Activated B cell treated with CpG ODN at 0.5 μM for 24 hours (primary cell): ENCODE measurements around the gene ADCK1. TPM values are rescaled to one million over a fixed set of nuclear protein-coding genes. Genes with fewer than 3 reads are reported as not detected.

Experiments used
- ATAC-seq: fragments of 200-7000 bp; cut with Tn5 transposase; one replicate; pipeline ENCODE4 v1.10.0; 2021; ENCODE audit warnings: low read depth, mild to moderate bottlenecking, moderate library complexity
- CTCF ChIA-PET: fragments of 350-600 bp; sonication (Branson Sonifier 250); formaldehyde crosslinking; loops from one replicate; lab custom pipeline; 2021; ENCODE audit warnings: antibody characterized with exemption; lab: Charles Lee
- POLR2A ChIA-PET: fragments of 350-600 bp; sonication (Branson Sonifier 250); formaldehyde crosslinking; loops from one replicate; lab custom pipeline; 2021; ENCODE audit warnings: antibody characterized with exemption; lab: Charles Lee
- DNase-seq: peaks from one replicate; pipeline ENCODE4 v3.0.0; 2022
- H3K27ac Mint-ChIP-seq: one replicate; pipeline ENCODE4 v1.8.0; 2020; ENCODE audit warnings: mixed read lengths
- H3K27me3 Mint-ChIP-seq: one replicate; pipeline ENCODE4 v1.8.0; 2021; ENCODE audit warnings: mixed read lengths
- H3K36me3 Mint-ChIP-seq: one replicate; pipeline ENCODE4 v1.8.0; 2021; ENCODE audit warnings: low read depth, mixed read lengths
- H3K4me1 Mint-ChIP-seq: one replicate; pipeline ENCODE4 v1.8.0; 2021; ENCODE audit warnings: mixed read lengths
- H3K4me3 Mint-ChIP-seq: one replicate; pipeline ENCODE4 v1.8.0; 2020; ENCODE audit warnings: mild to moderate bottlenecking, mixed read lengths
- H3K9me3 Mint-ChIP-seq: one replicate; pipeline ENCODE4 v1.8.0; 2020; ENCODE audit warnings: mixed read lengths
- intact Hi-C: fragments of 100-400 bp; cut with micrococcal nuclease; formaldehyde crosslinking; loops from one replicate; pipeline ENCODE4 v1.15.1; 2024
- total RNA-seq: library from RNA; stranded (reverse); gene quantifications from 2 replicates; pipeline ENCODE4 v1.2.3, GENCODE V29; 2022
- TF ChIP-seq, protein P1 (sequence below): fragments of 200-600 bp; IDR thresholded peaks from one replicate; pipeline ENCODE4 v1.8.0; 2022; ENCODE audit warnings: antibody characterized with exemption, mild to moderate bottlenecking

The ADCK1 gene
- total RNA-seq, 1 donor from 2014 or later: 8.6 TPM

DNA sequence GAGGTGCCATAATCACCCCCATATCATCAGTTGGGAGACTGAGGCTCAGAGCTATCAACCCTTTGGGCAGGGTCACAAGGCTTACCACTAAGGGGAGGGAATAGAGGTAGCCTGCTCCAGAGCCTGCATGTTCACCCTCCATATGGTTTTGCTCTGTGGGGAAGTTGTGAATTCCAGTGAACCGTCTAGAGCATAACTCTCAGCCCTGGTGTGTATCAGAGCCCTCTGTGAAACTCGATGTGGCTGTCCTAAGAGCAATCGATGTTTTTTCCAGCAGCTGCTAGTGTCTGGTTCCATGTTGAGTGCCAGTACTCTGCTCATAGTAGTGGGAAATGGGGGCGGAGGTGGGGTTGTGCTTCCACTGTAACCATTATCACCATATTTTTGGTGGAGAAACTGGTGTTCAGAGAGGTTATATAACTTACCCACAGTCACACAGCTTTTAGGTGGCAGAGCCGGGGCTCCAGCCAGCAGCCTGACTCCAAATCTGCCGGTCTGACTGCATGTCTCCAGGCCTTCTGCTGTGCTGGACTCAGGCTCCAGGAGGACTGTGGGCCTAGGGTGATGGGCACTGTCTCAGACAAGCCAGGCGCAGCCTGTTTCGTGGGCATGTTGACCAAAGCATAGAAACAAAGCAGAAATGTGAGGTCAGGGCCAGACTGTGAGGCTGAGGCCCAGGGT lies 104.2 kb downstream of the ADCK1 start:
- no peaks in the 10 kb centered on the region for H3K27me3 Mint-ChIP-seq
- TF ChIP-seq, protein P1, sequence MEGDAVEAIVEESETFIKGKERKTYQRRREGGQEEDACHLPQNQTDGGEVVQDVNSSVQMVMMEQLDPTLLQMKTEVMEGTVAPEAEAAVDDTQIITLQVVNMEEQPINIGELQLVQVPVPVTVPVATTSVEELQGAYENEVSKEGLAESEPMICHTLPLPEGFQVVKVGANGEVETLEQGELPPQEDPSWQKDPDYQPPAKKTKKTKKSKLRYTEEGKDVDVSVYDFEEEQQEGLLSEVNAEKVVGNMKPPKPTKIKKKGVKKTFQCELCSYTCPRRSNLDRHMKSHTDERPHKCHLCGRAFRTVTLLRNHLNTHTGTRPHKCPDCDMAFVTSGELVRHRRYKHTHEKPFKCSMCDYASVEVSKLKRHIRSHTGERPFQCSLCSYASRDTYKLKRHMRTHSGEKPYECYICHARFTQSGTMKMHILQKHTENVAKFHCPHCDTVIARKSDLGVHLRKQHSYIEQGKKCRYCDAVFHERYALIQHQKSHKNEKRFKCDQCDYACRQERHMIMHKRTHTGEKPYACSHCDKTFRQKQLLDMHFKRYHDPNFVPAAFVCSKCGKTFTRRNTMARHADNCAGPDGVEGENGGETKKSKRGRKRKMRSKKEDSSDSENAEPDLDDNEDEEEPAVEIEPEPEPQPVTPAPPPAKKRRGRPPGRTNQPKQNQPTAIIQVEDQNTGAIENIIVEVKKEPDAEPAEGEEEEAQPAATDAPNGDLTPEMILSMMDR: no peak
- no peak for DNase-seq
- ChIA-PET CTCF (no interaction called here), POLR2A (no interaction called here)
- peaks cover 26% of the 10 kb centered on the region for H3K36me3 Mint-ChIP-seq
- ATAC-seq: no peak
- H3K9me3 Mint-ChIP-seq: no peaks in the 10 kb centered on the region
- H3K27ac Mint-ChIP-seq: no peak overlapping the region
- peaks cover 4% of the 10 kb centered on the region for H3K4me1 Mint-ChIP-seq
- no peak overlapping the region for H3K4me3 Mint-ChIP-seq
- intact Hi-C loops: no loop called here

DNA sequence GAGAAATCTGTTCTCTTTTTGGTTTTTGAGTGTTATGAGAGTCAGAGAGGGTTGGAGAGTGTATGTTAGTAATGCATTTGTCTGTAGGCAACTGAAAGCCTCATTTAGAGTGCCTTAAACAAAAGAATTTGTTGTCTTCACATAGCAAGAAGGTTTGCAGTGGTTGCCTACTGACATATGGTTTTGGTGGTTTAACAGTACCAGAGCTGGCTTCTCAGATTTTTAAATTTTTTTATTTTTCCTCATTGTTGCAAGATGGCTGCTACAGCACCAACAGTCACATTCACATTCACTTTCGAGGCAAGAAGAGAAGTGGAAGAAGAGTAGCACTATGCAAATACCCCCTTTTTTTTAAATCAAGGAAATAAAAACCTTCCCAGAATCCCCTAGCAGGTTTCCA lies 106.5 kb downstream of the ADCK1 start:
- peaks cover 18% of the 10 kb centered on the region for H3K36me3 Mint-ChIP-seq
- H3K9me3 Mint-ChIP-seq: no peaks in the 10 kb centered on the region
- intact Hi-C loops: no loop called here
- ChIA-PET CTCF (no interaction called here), POLR2A (no interaction called here)
- H3K4me3 Mint-ChIP-seq: no peak overlapping the region
- no peaks in the 10 kb centered on the region for H3K27me3 Mint-ChIP-seq
- H3K27ac Mint-ChIP-seq: no peak overlapping the region
- peaks cover 4% of the 10 kb centered on the region for H3K4me1 Mint-ChIP-seq
- TF ChIP-seq, protein P1: no peak
- no peak for ATAC-seq
- no peak for DNase-seq

DNA sequence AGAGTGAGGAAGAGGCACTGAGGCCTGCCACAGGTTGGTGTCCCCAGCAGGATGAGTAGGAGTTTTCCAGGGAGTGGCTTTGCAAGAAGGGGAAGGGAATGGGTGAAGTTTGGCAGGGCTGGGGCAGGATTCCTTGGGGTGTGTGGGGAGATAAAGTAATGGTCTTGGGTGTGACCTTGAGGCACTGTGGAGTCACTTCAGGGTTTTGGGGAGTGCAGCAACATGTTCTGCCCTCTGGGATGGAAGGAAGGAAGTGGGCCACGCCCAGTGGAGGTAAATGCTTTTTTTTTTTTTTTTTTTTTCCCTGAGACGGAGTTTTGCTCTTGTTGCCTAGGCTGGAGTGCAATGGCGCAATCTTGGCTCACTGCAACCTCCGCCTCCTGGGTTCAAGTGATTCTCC lies 108.9 kb downstream of the ADCK1 start:
- ATAC-seq (no peak), DNase-seq (no peak)
- Mint-ChIP-seq H3K9me3 (no peaks in the 10 kb centered on the region), H3K27ac (no peak overlapping the region), H3K4me1 (peaks cover 4% of the 10 kb centered on the region), H3K36me3 (peaks cover 15% of the 10 kb centered on the region), H3K27me3 (no peaks in the 10 kb centered on the region), H3K4me3 (no peak overlapping the region)
- POLR2A ChIA-PET: no interaction called here
- TF ChIP-seq, protein P1: no peak
- intact Hi-C loops: no loop called here
- CTCF ChIA-PET: no interaction called here

DNA sequence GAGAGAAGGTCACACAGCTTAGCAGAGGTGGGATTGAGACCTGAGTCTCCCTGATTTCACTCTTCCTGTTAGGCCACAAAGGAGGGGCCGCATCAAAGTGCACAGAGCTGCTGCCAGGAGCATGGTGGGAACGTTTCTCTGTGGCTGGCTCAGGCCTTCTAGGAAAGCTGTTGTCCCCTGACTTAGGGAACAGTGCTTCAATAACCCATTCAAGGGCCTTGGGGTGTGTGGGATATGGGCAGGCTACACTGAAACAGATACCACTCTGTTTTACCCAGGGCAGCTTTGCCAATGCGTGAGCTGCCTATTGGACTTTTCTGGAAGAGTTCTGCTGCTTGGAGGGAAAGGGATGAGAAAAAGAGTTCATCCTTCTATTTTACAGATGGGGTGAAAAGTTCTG lies 110.0 kb downstream of the ADCK1 start:
- intact Hi-C loops: no loop called here
- Mint-ChIP-seq H3K9me3 (no peaks in the 10 kb centered on the region), H3K4me3 (no peak overlapping the region), H3K36me3 (peaks cover 13% of the 10 kb centered on the region), H3K4me1 (peaks cover 4% of the 10 kb centered on the region), H3K27me3 (no peaks in the 10 kb centered on the region), H3K27ac (no peak overlapping the region)
- ATAC-seq (no peak), DNase-seq (no peak)
- CTCF ChIA-PET: no interaction called here
- TF ChIP-seq, protein P1: no peak
- POLR2A ChIA-PET: no interaction called here

DNA sequence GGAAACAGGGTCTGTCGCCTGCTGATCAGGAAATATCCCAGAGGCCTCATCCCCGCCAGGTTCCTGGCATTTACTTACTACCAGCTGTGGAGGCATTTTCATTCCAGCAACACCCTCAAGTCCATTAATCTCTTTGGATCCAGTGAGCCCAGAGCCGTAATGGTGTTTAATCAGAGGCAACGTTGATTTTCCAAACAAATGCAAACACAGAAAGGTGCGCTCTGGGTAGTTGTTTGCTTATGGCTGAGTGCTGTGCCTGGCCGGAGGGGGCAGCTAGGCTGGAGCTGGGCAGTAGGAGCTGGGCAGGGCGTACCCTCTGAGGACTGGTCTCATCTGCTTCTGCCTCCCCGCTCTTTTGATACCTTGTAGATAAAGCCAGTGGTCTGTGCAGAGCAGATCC lies 110.6 kb downstream of the ADCK1 start:
- Mint-ChIP-seq H3K4me3 (no peak overlapping the region), H3K4me1 (peaks cover 4% of the 10 kb centered on the region), H3K36me3 (peaks cover 18% of the 10 kb centered on the region), H3K27me3 (no peaks in the 10 kb centered on the region), H3K9me3 (no peaks in the 10 kb centered on the region), H3K27ac (no peak overlapping the region)
- POLR2A ChIA-PET: no interaction called here
- TF ChIP-seq, protein P1: no peak
- intact Hi-C loops: no loop called here
- no peak for ATAC-seq
- CTCF ChIA-PET: no interaction called here
- no peak for DNase-seq
